Measurements from ENCODE around the gene GNB1. TPM values are rescaled to one million over a fixed set of nuclear protein-coding genes. Genes with fewer than 3 reads are reported as not detected.

GNB1 gene
- total and polyA plus RNA-seq, 4 donors, result 114 to 338 (median 191) TPM

DNA sequence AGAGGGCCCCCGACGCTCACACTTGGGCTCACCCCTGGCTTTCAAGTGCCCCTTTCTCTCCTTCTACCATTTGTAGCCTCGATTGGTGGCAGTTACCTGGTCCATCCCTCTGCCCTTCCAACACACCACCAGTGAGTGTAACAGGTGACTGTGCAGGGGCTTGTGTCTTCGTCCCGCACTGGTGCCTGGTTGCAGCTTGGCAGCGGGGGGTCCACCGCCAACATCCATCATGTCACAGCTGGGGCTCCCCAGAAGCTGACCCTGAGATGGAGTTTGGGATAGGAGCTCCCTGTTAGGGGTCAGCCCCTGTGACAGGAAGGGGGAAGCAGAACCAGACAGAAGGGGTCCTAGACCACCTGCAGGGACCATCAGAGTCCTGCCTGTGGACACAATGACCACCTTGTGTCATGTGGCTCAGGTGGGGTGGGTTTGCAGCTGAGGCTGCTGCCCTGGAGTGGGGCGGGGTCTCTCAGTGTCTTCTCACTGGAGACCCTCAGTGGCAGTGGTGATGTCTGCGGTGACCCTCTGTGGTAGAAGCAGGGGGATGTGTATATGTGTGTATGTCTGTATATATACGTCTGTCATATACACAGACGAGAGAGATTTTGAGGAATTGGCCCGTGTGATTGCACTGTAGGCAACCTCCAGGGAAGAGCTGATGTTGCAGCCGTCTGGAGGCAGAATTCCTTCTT is 20.6 kb upstream of the GNB1 start:
- H3K36me3 ChIP-seq (ENCODE audit: control insufficient read depth in 4 of 4, insufficient read depth in 4 of 4, low read length in 4 of 4), result no peaks in the 10 kb centered on the region
- no peak for ATAC-seq (ENCODE audit: insufficient read depth, low FRiP score)
- no peaks in the 10 kb centered on the region for H3K27me3 ChIP-seq (ENCODE audit: control insufficient read depth in 3 of 3, insufficient read depth in 3 of 3, low read length in 2 of 3)
- TF ChIP-seq, protein P1, sequence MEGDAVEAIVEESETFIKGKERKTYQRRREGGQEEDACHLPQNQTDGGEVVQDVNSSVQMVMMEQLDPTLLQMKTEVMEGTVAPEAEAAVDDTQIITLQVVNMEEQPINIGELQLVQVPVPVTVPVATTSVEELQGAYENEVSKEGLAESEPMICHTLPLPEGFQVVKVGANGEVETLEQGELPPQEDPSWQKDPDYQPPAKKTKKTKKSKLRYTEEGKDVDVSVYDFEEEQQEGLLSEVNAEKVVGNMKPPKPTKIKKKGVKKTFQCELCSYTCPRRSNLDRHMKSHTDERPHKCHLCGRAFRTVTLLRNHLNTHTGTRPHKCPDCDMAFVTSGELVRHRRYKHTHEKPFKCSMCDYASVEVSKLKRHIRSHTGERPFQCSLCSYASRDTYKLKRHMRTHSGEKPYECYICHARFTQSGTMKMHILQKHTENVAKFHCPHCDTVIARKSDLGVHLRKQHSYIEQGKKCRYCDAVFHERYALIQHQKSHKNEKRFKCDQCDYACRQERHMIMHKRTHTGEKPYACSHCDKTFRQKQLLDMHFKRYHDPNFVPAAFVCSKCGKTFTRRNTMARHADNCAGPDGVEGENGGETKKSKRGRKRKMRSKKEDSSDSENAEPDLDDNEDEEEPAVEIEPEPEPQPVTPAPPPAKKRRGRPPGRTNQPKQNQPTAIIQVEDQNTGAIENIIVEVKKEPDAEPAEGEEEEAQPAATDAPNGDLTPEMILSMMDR (IDR thresholded peaks at IDR 0.05; ENCODE audit: control extremely low read depth, extremely low read depth), result no peak
- H3K9ac ChIP-seq (ENCODE audit: insufficient read depth in 1 of 2, low read length in 2 of 2), result no peak overlapping the region
- DNase-seq, result no peak
- H3K27ac ChIP-seq (ENCODE audit: low read depth in 1 of 2, low read length in 1 of 2), result no peak overlapping the region
- WGBS, 2 donors, result 85 to 87% methylated on average over 13 of the region's 13 CpGs
- H3K4me3 ChIP-seq, result no peak overlapping the region
- H3K9me3 ChIP-seq (ENCODE audit: control insufficient read depth in 4 of 4, insufficient read depth in 3 of 4, low read length in 3 of 4), result no peaks in the 10 kb centered on the region
- peaks cover 0 to 13% (median 0%) of the 10 kb centered on the region in 5 donors for H3K4me1 ChIP-seq (ENCODE audit: control insufficient read depth in 5 of 5, insufficient read depth in 5 of 5, low read length in 5 of 5)

DNA sequence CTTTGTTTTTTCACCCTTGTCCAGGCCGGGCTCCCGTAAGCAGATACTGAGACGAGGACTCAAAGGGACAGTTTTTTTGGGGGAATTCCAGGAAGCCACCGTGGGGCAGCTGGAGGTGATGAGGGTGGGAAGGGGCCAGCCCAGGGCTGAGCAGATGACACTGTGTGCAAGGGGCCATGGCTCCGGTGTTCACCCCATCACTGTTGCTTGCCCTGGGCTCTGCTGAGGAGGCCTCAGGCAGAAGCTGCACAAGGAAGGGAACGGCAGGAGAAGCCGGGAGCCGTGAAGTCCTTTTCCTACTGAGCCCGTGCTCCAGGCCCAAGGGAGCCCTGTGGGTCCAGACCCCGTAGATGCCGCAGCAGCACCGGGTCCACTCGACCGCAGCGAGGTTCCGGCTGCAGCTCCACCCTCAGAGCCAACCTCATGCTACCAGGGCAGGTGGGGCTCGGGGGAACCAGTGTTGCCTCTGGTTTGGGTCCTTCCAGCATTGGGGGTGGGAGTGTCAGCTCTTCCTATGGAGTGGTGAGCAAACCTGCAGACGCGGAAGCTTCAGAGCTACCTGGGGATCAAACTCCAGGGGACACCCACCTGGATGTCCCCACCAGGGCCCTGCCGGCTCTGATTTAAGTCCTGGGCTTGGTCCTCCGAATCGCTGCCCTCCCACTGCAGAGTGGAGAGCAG is 19.9 kb upstream of the GNB1 start:
- 94 to 95% methylated on average over 20 to 22 of the region's 22 CpGs for WGBS, 2 donors
- DNase-seq, result peak in 1 of 3 donors; percentile 12
- H3K4me1 ChIP-seq (ENCODE audit: control insufficient read depth in 5 of 5, insufficient read depth in 5 of 5, low read length in 5 of 5), result peaks cover 0 to 13% (median 0%) of the 10 kb centered on the region in 5 donors

DNA sequence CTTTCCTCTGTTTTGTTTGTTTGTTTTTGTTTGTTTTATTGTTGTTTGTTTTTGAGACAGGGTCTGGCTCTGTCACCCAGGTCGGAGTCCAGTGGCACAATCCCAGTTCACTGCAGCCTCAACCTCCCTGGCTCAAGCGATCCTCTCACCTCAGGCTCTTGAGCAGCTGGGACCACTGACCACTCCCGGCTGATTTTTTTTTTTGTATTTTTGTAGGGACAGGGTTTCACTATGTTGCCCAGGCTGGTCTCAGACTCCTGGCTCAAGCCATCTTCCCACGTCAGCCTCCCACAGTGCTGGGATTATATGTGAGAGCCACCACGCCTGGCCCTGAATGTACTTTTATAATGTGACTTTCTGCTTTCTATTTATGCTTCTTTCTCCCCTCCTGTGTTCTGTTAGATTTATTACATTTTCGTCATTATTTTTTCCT is 19.2 kb upstream of the GNB1 start:
- H3K4me1 ChIP-seq (ENCODE audit: control insufficient read depth in 5 of 5, insufficient read depth in 5 of 5, low read length in 5 of 5), result peaks cover 0 to 13% (median 0%) of the 10 kb centered on the region in 5 donors
- no peak overlapping the region for H3K4me3 ChIP-seq
- DNase-seq (peak in 1 of 3 donors; percentile 2), ATAC-seq (ENCODE audit: insufficient read depth, low FRiP score) (no peak)
- H3K27ac ChIP-seq (ENCODE audit: low read depth in 1 of 2, low read length in 1 of 2), result no peak overlapping the region
- H3K9me3 ChIP-seq (ENCODE audit: control insufficient read depth in 4 of 4, insufficient read depth in 3 of 4, low read length in 3 of 4), result no peaks in the 10 kb centered on the region
- WGBS, 2 donors, result 90 to 93% methylated on average over 6 of the region's 6 CpGs
- TF ChIP-seq, protein P1 (IDR thresholded peaks at IDR 0.05; ENCODE audit: control extremely low read depth, extremely low read depth), result no peak
- H3K9ac ChIP-seq (ENCODE audit: insufficient read depth in 1 of 2, low read length in 2 of 2), result no peak overlapping the region
- no peaks in the 10 kb centered on the region for H3K27me3 ChIP-seq (ENCODE audit: control insufficient read depth in 3 of 3, insufficient read depth in 3 of 3, low read length in 2 of 3)
- H3K36me3 ChIP-seq (ENCODE audit: control insufficient read depth in 4 of 4, insufficient read depth in 4 of 4, low read length in 4 of 4), result no peaks in the 10 kb centered on the region

More for the DNA sequence above, 19.9 kb upstream of the GNB1 start:
- Histone ChIP-seq H3K36me3 (ENCODE audit: control insufficient read depth in 4 of 4, insufficient read depth in 4 of 4, low read length in 4 of 4) (no peaks in the 10 kb centered on the region), H3K9me3 (ENCODE audit: control insufficient read depth in 4 of 4, insufficient read depth in 3 of 4, low read length in 3 of 4) (no peaks in the 10 kb centered on the region), H3K9ac (ENCODE audit: insufficient read depth in 1 of 2, low read length in 2 of 2) (no peak overlapping the region), H3K4me3 (no peak overlapping the region), H3K27ac (ENCODE audit: low read depth in 1 of 2, low read length in 1 of 2) (no peak overlapping the region), H3K27me3 (ENCODE audit: control insufficient read depth in 3 of 3, insufficient read depth in 3 of 3, low read length in 2 of 3) (no peaks in the 10 kb centered on the region)
- TF ChIP-seq, protein P1 (IDR thresholded peaks at IDR 0.05; ENCODE audit: control extremely low read depth, extremely low read depth), result no peak
- ATAC-seq (ENCODE audit: insufficient read depth, low FRiP score), result no peak

Data from lung (tissue), 12 donors.